Measurements from ENCODE around the gene COLEC12. TPM values are rescaled to one million over a fixed set of nuclear protein-coding genes. Genes with fewer than 3 reads are reported as not detected.
A peak's percentile ranks its signal among the peaks of the same experiment; 100 is the strongest.

The COLEC12 gene
- total and polyA plus RNA-seq, 5 donors = 1.7 to 10.6 (median 6.5) TPM

DNA sequence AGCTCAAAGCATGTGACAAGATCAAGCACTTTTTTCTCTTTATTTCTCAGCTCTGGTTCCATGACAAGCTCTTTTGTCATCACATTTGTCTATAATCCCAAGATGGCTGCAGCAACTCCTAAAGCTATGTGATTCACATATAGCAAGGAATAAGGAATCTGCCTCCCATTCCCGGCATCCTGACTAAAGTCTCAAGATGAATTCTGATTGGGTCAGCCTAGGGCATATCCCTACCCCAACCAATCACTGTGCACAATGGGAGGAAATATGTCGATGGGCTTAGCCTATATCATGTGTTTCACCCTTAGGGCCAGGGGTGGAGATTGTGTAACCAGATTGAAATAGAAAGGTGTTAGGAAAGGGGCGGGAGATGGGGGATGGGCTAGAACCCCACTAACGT lies 23.1 kb upstream of the COLEC12 start:
- no peak overlapping the region for H3K27ac ChIP-seq (ENCODE audit: low read length)
- ATAC-seq (no peak), DNase-seq (no peak)
- 55% methylated on average over 4 of the region's 4 CpGs for WGBS
- H3K27me3 ChIP-seq (ENCODE audit: control insufficient read depth, insufficient read depth) = no peaks in the 10 kb centered on the region
- no peaks in the 10 kb centered on the region for H3K9me3 ChIP-seq (ENCODE audit: control insufficient read depth, low read length)
- no peak overlapping the region for H3K4me3 ChIP-seq (ENCODE audit: low read length)
- H3K4me1 ChIP-seq (ENCODE audit: control insufficient read depth, insufficient read depth, low read length) = no peaks in the 10 kb centered on the region
- intact Hi-C loops (cut with DNase I) = no loop called here

GRCh38 chr18:519019-519879 lies 18.7 kb upstream of the COLEC12 start:
- DNase-seq = peak; percentile 63 to 90 (median 86)
- ATAC-seq = peak; percentile 87 to 93
- H3K27ac ChIP-seq (ENCODE audit: low read length) = no peak overlapping the region
- H3K9me3 ChIP-seq (ENCODE audit: control insufficient read depth, low read length) = no peaks in the 10 kb centered on the region
- intact Hi-C loops (cut with DNase I) = no loop called here
- H3K4me1 ChIP-seq (ENCODE audit: control insufficient read depth, insufficient read depth, low read length) = peaks cover 2% of the 10 kb centered on the region
- no peak overlapping the region for H3K4me3 ChIP-seq (ENCODE audit: low read length)
- 37% methylated on average over 11 of the region's 11 CpGs for WGBS
- H3K27me3 ChIP-seq (ENCODE audit: control insufficient read depth, insufficient read depth) = no peaks in the 10 kb centered on the region

DNA sequence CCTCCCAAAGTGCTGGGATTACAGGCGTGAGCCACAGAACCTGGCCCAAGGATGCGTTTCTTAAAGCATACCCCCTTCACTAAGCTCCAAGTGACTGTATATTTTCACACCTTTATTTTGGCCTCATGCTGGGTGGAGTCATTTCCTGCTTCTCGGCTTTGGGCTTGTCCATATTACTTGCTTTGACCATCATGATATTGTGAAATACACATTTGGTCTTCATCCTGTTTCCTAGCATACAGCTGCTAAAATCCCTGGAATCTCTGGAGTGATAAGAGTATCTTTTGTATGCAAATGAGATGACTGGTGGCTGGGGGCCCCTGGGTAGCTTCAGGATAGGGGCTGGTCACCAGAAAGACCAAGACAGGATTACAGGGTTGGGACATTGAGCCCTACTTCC lies 17.6 kb upstream of the COLEC12 start:
- H3K4me3 ChIP-seq (ENCODE audit: low read length) = no peak overlapping the region
- H3K27ac ChIP-seq (ENCODE audit: low read length) = no peak overlapping the region
- DNase-seq (no peak), ATAC-seq (no peak)
- no peaks in the 10 kb centered on the region for H3K27me3 ChIP-seq (ENCODE audit: control insufficient read depth, insufficient read depth)
- peaks cover 2% of the 10 kb centered on the region for H3K4me1 ChIP-seq (ENCODE audit: control insufficient read depth, insufficient read depth, low read length)
- intact Hi-C loops (cut with DNase I) = no loop called here
- WGBS = 80% methylated on average over 3 of the region's 3 CpGs
- H3K9me3 ChIP-seq (ENCODE audit: control insufficient read depth, low read length) = no peaks in the 10 kb centered on the region

DNA sequence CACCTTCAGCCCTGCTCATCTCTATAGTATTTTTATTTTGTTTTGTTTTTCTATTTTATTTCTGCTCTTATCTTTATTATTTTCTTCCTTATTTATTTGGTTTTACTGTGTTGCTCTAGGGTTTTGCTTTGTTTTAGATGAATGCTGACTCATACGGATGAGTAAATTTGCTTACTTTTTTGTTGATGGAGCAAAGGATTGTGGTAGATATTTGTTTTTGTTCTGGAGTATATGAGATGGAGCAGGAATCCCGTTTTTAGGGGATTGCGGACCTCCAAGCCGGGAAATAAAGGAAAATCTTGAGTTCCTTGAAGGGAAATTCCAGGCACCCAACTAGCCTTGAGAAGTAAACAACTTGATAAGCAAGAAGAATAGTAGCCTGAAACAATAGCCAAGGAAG lies 15.3 kb upstream of the COLEC12 start:
- no peak for ATAC-seq
- 47% methylated on average over 4 of the region's 4 CpGs for WGBS
- no peaks in the 10 kb centered on the region for H3K9me3 ChIP-seq (ENCODE audit: control insufficient read depth, low read length)

DNA sequence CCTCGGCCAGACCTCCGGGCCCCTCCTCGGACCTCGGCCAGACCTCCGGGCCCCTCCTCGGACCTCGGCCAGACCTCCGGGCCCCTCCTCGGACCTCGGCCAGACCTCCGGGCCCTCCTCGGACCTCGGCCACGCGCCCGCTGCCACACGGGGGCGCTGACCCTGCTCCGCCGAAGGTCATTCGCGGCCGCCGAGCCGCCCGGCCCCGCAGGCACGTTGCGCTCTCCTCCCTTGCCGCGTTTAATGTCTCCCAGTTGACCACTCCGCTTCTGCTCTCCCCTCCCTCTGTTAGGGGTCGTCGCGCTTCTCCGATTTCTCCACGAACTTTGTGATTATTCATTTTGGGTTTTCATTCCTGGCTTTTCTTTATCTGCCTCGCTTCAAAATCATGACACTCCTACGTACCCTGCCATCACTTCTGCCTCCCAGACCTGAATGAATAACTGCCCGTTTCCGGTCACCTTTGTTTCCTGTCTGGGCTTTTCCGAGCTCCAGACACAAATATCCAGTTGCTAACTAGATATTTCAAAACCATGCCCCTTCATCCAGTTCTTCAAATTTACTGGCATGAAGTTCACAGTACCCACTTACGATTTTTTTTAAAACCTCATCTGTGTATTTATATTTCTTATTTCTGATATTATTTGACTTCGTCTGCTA lies 14.8 kb upstream of the COLEC12 start:
- Histone ChIP-seq H3K9me3 (ENCODE audit: control insufficient read depth, low read length) (no peaks in the 10 kb centered on the region), H3K4me1 (ENCODE audit: control insufficient read depth, insufficient read depth, low read length) (peaks cover 2% of the 10 kb centered on the region), H3K27ac (ENCODE audit: low read length) (no peak overlapping the region), H3K4me3 (ENCODE audit: low read length) (no peak overlapping the region), H3K27me3 (ENCODE audit: control insufficient read depth, insufficient read depth) (no peaks in the 10 kb centered on the region)
- 81% methylated on average over 39 of the region's 44 CpGs for WGBS
- ATAC-seq (no peak), DNase-seq (peak in 1 of 3 donors; percentile 70)
- intact Hi-C loops (cut with DNase I) = no loop called here

More for the DNA sequence above, 15.3 kb upstream of the COLEC12 start:
- no peaks in the 10 kb centered on the region for H3K27me3 ChIP-seq (ENCODE audit: control insufficient read depth, insufficient read depth)
- no peak for DNase-seq
- H3K27ac ChIP-seq (ENCODE audit: low read length) = no peak overlapping the region
- H3K4me1 ChIP-seq (ENCODE audit: control insufficient read depth, insufficient read depth, low read length) = peaks cover 2% of the 10 kb centered on the region
- no peak overlapping the region for H3K4me3 ChIP-seq (ENCODE audit: low read length)
- intact Hi-C loops (cut with DNase I) = no loop called here

DNA sequence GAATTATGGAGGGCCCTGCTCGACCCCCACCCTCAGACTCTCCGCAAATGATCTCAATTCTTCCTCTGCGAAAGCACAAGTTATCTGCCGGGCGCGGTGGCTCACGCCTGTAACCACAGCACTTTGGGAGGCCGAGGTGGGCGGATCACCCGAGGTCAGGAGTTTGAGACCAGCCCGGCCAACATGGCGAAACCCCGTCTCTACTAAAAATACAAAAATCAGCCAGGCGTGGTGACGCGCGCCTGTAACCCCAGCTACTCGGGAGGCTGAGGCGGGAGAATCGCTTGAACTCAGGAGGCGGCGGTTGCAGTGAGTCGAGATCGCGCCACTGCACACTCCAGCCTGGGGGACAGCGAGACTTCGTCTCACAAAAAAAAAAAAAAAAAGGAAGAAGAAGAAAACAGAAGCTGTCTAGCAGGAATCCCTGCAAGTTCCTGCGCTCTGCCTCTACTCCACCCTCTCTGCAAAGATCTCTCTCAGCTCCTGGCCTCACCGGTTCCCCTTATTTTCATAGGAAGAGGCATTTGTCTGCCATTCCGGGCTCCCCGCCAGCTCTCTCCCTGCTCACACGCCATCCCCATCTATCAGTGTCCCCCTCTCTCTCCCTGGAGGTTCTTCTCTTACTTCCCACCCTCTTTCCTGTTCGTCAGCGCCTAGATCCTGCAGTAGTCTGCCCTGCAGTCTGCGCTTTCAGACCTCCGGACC lies 13.5 kb upstream of the COLEC12 start:
- intact Hi-C loops (cut with DNase I) = no loop called here
- Histone ChIP-seq H3K27ac (ENCODE audit: low read length) (no peak overlapping the region), H3K9me3 (ENCODE audit: control insufficient read depth, low read length) (no peaks in the 10 kb centered on the region), H3K4me3 (ENCODE audit: low read length) (no peak overlapping the region), H3K27me3 (ENCODE audit: control insufficient read depth, insufficient read depth) (no peaks in the 10 kb centered on the region), H3K4me1 (ENCODE audit: control insufficient read depth, insufficient read depth, low read length) (peaks cover 2% of the 10 kb centered on the region)
- DNase-seq = peak; percentile 21 to 69 (median 64)
- ATAC-seq = no peak
- WGBS = 92% methylated on average over 36 of the region's 36 CpGs

GRCh38 chr18:512957-513356 lies 12.5 kb upstream of the COLEC12 start:
- DNase-seq (no peak), ATAC-seq (no peak)
- intact Hi-C loops (cut with DNase I) = no loop called here
- 97% methylated on average over 7 of the region's 9 CpGs for WGBS
- H3K27ac ChIP-seq (ENCODE audit: low read length) = no peak overlapping the region
- no peaks in the 10 kb centered on the region for H3K9me3 ChIP-seq (ENCODE audit: control insufficient read depth, low read length)
- H3K27me3 ChIP-seq (ENCODE audit: control insufficient read depth, insufficient read depth) = no peaks in the 10 kb centered on the region
- no peaks in the 10 kb centered on the region for H3K4me1 ChIP-seq (ENCODE audit: control insufficient read depth, insufficient read depth, low read length)
- H3K4me3 ChIP-seq (ENCODE audit: low read length) = no peak overlapping the region

- no peak for DNase-seq
- Histone ChIP-seq H3K9me3 (ENCODE audit: control insufficient read depth, low read length) (no peaks in the 10 kb centered on the region), H3K4me3 (ENCODE audit: low read length) (no peak overlapping the region), H3K4me1 (ENCODE audit: control insufficient read depth, insufficient read depth, low read length) (no peaks in the 10 kb centered on the region), H3K27me3 (ENCODE audit: control insufficient read depth, insufficient read depth) (no peaks in the 10 kb centered on the region), H3K27ac (ENCODE audit: low read length) (no peak overlapping the region)
- WGBS = 62% methylated on average over 3 of the region's 3 CpGs
- ATAC-seq = no peak
- intact Hi-C loops (cut with DNase I) = loop anchor here in 1 of 4 donors (10.0 kb wide), 1 partner anchor 54 kb away; no protein-coding TSS in a partner anchor
Observed at GRCh38 chr18:508835-509234, 8.3 kb upstream of the COLEC12 start.

- no peak for ATAC-seq
- H3K9me3 ChIP-seq (ENCODE audit: control insufficient read depth, low read length) = no peaks in the 10 kb centered on the region
- no peaks in the 10 kb centered on the region for H3K27me3 ChIP-seq (ENCODE audit: control insufficient read depth, insufficient read depth)
- H3K4me1 ChIP-seq (ENCODE audit: control insufficient read depth, insufficient read depth, low read length) = no peaks in the 10 kb centered on the region
- DNase-seq = no peak
- no peak overlapping the region for H3K4me3 ChIP-seq (ENCODE audit: low read length)
- intact Hi-C loops (cut with DNase I) = loop anchor here in 1 of 4 donors (10.0 kb wide), 1 partner anchor 53 kb away; no protein-coding TSS in a partner anchor
- H3K27ac ChIP-seq (ENCODE audit: low read length) = no peak overlapping the region
- WGBS = 76% methylated on average over 3 of the region's 3 CpGs
Observed at GRCh38 chr18:507636-508035, 7.1 kb upstream of the COLEC12 start.

DNA sequence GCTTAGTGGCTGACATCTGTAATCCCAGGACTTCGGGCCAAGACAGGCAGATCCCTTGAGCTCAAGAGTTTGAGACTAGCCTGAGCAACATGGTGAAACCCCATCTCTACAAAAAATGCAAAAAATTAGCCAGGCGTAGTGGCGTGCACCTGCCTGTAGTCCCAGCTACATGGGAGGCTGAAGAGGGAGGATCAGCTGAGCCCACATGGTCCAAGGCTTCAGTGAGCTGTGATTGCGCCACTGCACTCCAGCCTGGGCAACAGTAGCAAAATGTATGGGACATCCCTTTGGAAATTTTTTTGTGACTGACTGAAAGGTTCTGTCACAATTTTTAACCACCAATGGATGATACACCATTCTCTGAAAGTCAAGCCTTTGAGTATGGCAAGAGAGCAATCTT lies 6.3 kb upstream of the COLEC12 start:
- DNase-seq = no peak
- no peaks in the 10 kb centered on the region for H3K4me1 ChIP-seq (ENCODE audit: control insufficient read depth, insufficient read depth, low read length)
- H3K9me3 ChIP-seq (ENCODE audit: control insufficient read depth, low read length) = no peaks in the 10 kb centered on the region
- ATAC-seq = no peak
- no peaks in the 10 kb centered on the region for H3K27me3 ChIP-seq (ENCODE audit: control insufficient read depth, insufficient read depth)
- no peak overlapping the region for H3K4me3 ChIP-seq (ENCODE audit: low read length)
- H3K27ac ChIP-seq (ENCODE audit: low read length) = no peak overlapping the region
- intact Hi-C loops (cut with DNase I) = loop anchor here in 1 of 4 donors (10.0 kb wide), 1 partner anchor 52 kb away; no protein-coding TSS in a partner anchor
- WGBS = 90% methylated on average over 4 of the region's 4 CpGs

GRCh38 chr18:506264-506663 lies 5.8 kb upstream of the COLEC12 start:
- ATAC-seq (no peak), DNase-seq (no peak)
- no peaks in the 10 kb centered on the region for H3K4me1 ChIP-seq (ENCODE audit: control insufficient read depth, insufficient read depth, low read length)
- intact Hi-C loops (cut with DNase I) = loop anchor here in 1 of 4 donors (10.0 kb wide), 1 partner anchor 51 kb away; no protein-coding TSS in a partner anchor
- no peak overlapping the region for H3K27ac ChIP-seq (ENCODE audit: low read length)
- H3K9me3 ChIP-seq (ENCODE audit: control insufficient read depth, low read length) = no peaks in the 10 kb centered on the region
- H3K27me3 ChIP-seq (ENCODE audit: control insufficient read depth, insufficient read depth) = no peaks in the 10 kb centered on the region
- WGBS = 83% methylated on average over 1 of the region's 1 CpG
- H3K4me3 ChIP-seq (ENCODE audit: low read length) = no peak overlapping the region

All from right cardiac atrium (tissue), 5 donors.